ENCODE data around the gene AKT1S1. TPM values are rescaled to one million over a fixed set of nuclear protein-coding genes. Genes with fewer than 3 reads are reported as not detected.
A peak's percentile ranks its signal among the peaks of the same experiment; 100 is the strongest.

AKT1S1 gene
- polyA plus RNA-seq, 1 experiment = 42.0 TPM

GRCh38 chr19:49848938-49849337 lies 28.2 kb downstream of the AKT1S1 start:
- no peak for DNase-seq (ENCODE audit: low read depth)
- Histone ChIP-seq H3K36me3 (ENCODE audit: control insufficient read depth, insufficient read depth, low read length) (no peaks in the 10 kb centered on the region; the same call in 1 of the 2 replicates), H3K4me3 (ENCODE audit: low read depth, low read length) (no peak overlapping the region), H3K27me3 (ENCODE audit: control insufficient read depth, insufficient read depth, low read length) (no peaks in the 10 kb centered on the region)
- TF ChIP-seq CTCF (IDR thresholded peaks at IDR 0.05; ENCODE audit: insufficient read depth, low read depth, low read length) = no peak
- ChIA-PET CTCF (interaction anchor here (0.7 to 1.9 kb wide), 2 partner anchors 26 to 168 kb away, joined by 3 read pairs; no protein-coding TSS in a partner anchor), POLR2A (interaction anchor here (1.1 kb wide), 1 partner anchor 20 kb away, joined by 3 read pairs; no protein-coding TSS in a partner anchor)

- no peaks in the 10 kb centered on the region for H3K27me3 ChIP-seq (ENCODE audit: control insufficient read depth, insufficient read depth, low read length)
- POLR2A ChIA-PET = interaction anchor here (0.6 to 1.1 kb wide), 4 partner anchors 21 to 516 kb away, joined by 3 to 11 read pairs (median 4); no protein-coding TSS in a partner anchor
- DNase-seq (ENCODE audit: low read depth) = peak; percentile 56
- H3K36me3 ChIP-seq (ENCODE audit: control insufficient read depth, insufficient read depth, low read length) = no peaks in the 10 kb centered on the region
- TF ChIP-seq CTCF (IDR thresholded peaks at IDR 0.05; ENCODE audit: insufficient read depth, low read depth, low read length) = no peak
- CTCF ChIA-PET = interaction anchor here (0.6 to 0.9 kb wide), 4 partner anchors 68 to 167 kb away, joined by 3 read pairs; no protein-coding TSS in a partner anchor
- H3K4me3 ChIP-seq (ENCODE audit: low read depth, low read length) = no peak overlapping the region
Observed at GRCh38 chr19:49847731-49848696, 29.1 kb downstream of the AKT1S1 start.

GRCh38 chr19:49846408-49846807 lies 30.7 kb downstream of the AKT1S1 start:
- Histone ChIP-seq H3K4me3 (ENCODE audit: low read depth, low read length) (no peak overlapping the region), H3K36me3 (ENCODE audit: control insufficient read depth, insufficient read depth, low read length) (no peaks in the 10 kb centered on the region), H3K27me3 (ENCODE audit: control insufficient read depth, insufficient read depth, low read length) (no peaks in the 10 kb centered on the region)
- no peak for TF ChIP-seq CTCF (IDR thresholded peaks at IDR 0.05; ENCODE audit: insufficient read depth, low read depth, low read length)
- no peak for DNase-seq (ENCODE audit: low read depth)
- ChIA-PET CTCF (interaction anchor here (0.7 kb wide), 1 partner anchor 856 kb away, joined by 3 read pairs; no protein-coding TSS in a partner anchor), POLR2A (no interaction called here)

- no peaks in the 10 kb centered on the region for H3K27me3 ChIP-seq (ENCODE audit: control insufficient read depth, insufficient read depth, low read length)
- POLR2A ChIA-PET = no interaction called here
- H3K4me3 ChIP-seq (ENCODE audit: low read depth, low read length) = no peak overlapping the region
- no peak for DNase-seq (ENCODE audit: low read depth)
- H3K36me3 ChIP-seq (ENCODE audit: control insufficient read depth, insufficient read depth, low read length) = 0 out of 2 replicates have a peak, but pooled peaks cover 4% of the 10 kb centered on the region
- CTCF ChIA-PET = no interaction called here
- 0 out of 2 replicates have a peak, but pooled peaks have one; percentile 3 for TF ChIP-seq CTCF (IDR thresholded peaks at IDR 0.05; ENCODE audit: insufficient read depth, low read depth, low read length)
Observed at GRCh38 chr19:49845414-49845813, 31.7 kb downstream of the AKT1S1 start.
